NCI-H2029 (cell line): ENCODE data around the gene ANKS3.

Experiments used
- DNase-seq: peaks from one replicate; lab custom pipeline; 2025; lab: John Stamatoyannopoulos, UW

ANKS3 gene

GRCh38 chr16:4685776-4686496 lies 48.1 kb downstream of the ANKS3 start:
- no peak for DNase-seq

- DNase-seq, result no peak
Measured at GRCh38 chr16:4685292-4685691, 48.8 kb downstream of the ANKS3 start.

- DNase-seq, result no peak
Measured at GRCh38 chr16:4684763-4685162, 49.3 kb downstream of the ANKS3 start.

GRCh38 chr16:4684058-4684715 lies 49.9 kb downstream of the ANKS3 start:
- DNase-seq, result no peak

GRCh38 chr16:4683255-4684057 lies 50.6 kb downstream of the ANKS3 start:
- no peak for DNase-seq

GRCh38 chr16:4682616-4683254 lies 51.3 kb downstream of the ANKS3 start:
- DNase-seq, result no peak

GRCh38 chr16:4682084-4682591 lies 51.9 kb downstream of the ANKS3 start:
- no peak for DNase-seq

- DNase-seq, result no peak
Measured at GRCh38 chr16:4681471-4682083, 52.5 kb downstream of the ANKS3 start.

- DNase-seq, result no peak
Measured at GRCh38 chr16:4680673-4681470, 53.2 kb downstream of the ANKS3 start.

GRCh38 chr16:4679850-4680636 lies 54.0 kb downstream of the ANKS3 start:
- peak; percentile 31 for DNase-seq

GRCh38 chr16:4679156-4679849 lies 54.8 kb downstream of the ANKS3 start:
- no peak for DNase-seq

GRCh38 chr16:4678596-4678995 lies 55.5 kb downstream of the ANKS3 start:
- DNase-seq, result no peak

- no peak for DNase-seq
Measured at GRCh38 chr16:4677994-4678393, 56.1 kb downstream of the ANKS3 start.

- no peak for DNase-seq
Measured at GRCh38 chr16:4677390-4677789, 56.7 kb downstream of the ANKS3 start.

- DNase-seq, result no peak
Measured at GRCh38 chr16:4676831-4677230, 57.2 kb downstream of the ANKS3 start.

GRCh38 chr16:4675864-4676786 lies 57.9 kb downstream of the ANKS3 start:
- no peak for DNase-seq

- DNase-seq, result no peak
Measured at GRCh38 chr16:4674926-4675530, 59.0 kb downstream of the ANKS3 start.
